IMR-90 (cell line): ENCODE results near the gene TSC22D4. TPM values are rescaled to one million over a fixed set of nuclear protein-coding genes. Genes with fewer than 3 reads are reported as not detected.

ENCODE experiments used
- ATAC-seq: fragments of 200-7000 bp; cut with Tn5 transposase; 2 replicates; pipeline ENCODE4 v1.9.1; 2020; ENCODE audit warnings: low read depth, mild to moderate bottlenecking, moderate library complexity
- BruUV-seq: library from RNA; stranded (reverse); fragments of 400-500 nt; replicated peaks from 2 replicates; lab custom pipeline; 2021; lab: Mats Ljungman, UMichigan
- CTCF ChIA-PET: fragments of 300-600 bp; formaldehyde crosslinking; extraction: SDS; loops from one replicate; lab custom pipeline; 2021; ENCODE audit warnings: antibody characterized with exemption; lab: Yijun Ruan, JAX
- POLR2A ChIA-PET: fragments of 300-600 bp; sonication (Branson Sonifier 250); formaldehyde crosslinking; loops from one replicate; lab custom pipeline; 2022; ENCODE audit warnings: antibody characterized with exemption; ENCODE audit not compliant: unreplicated experiment; lab: Charles Lee
- DNase-seq: peaks from one replicate; pipeline ENCODE4 v3.0.0; 2013
- H2AFZ ChIP-seq: replicated peaks from 2 replicates; pipeline ENCODE3; 2013; ENCODE audit warnings: low read length, mild to moderate bottlenecking; ENCODE audit not compliant: poor library complexity
- H2AK5ac ChIP-seq: 2 replicates; pipeline ENCODE4 v1.6.1; 2013; ENCODE audit warnings: low read depth, low read length, inconsistent platforms
- H2AK9ac ChIP-seq: replicated peaks from 2 replicates; pipeline ENCODE3; 2013; ENCODE audit warnings: mild to moderate bottlenecking, low read depth, low read length, moderate library complexity; ENCODE audit not compliant: poor library complexity
- H2BK120ac ChIP-seq: 2 replicates; pipeline ENCODE4 v1.6.1; 2013; ENCODE audit warnings: low read depth, low read length, inconsistent platforms
- H2BK15ac ChIP-seq: 3 replicates; pipeline ENCODE4 v1.6.1; 2013; ENCODE audit warnings: low read depth, low read length, inconsistent platforms
- H2BK20ac ChIP-seq: 2 replicates; pipeline ENCODE4 v1.6.1; 2013; ENCODE audit warnings: low read depth, mild to moderate bottlenecking, inconsistent platforms, low read length, moderate library complexity
- H2BK5ac ChIP-seq: 2 replicates; pipeline ENCODE4 v1.6.1; 2013; ENCODE audit warnings: mild to moderate bottlenecking, low read depth, low read length, inconsistent platforms; ENCODE audit not compliant: poor library complexity, severe bottlenecking
- H3K14ac ChIP-seq: replicated peaks from 2 replicates; pipeline ENCODE4 v1.6.1; 2013; ENCODE audit warnings: low read depth, low read length, inconsistent platforms
- H3K18ac ChIP-seq: 2 replicates; pipeline ENCODE4 v1.6.1; 2013; ENCODE audit warnings: low read depth, low read length, control low read depth
- H3K23ac ChIP-seq: 2 replicates; pipeline ENCODE4 v1.6.1; 2013; ENCODE audit warnings: low read depth, low read length, inconsistent platforms
- H3K27ac ChIP-seq: 2 replicates; pipeline ENCODE4 v1.5.1; 2013; ENCODE audit warnings: mild to moderate bottlenecking, control low read depth, low read length; ENCODE audit not compliant: insufficient read depth
- H3K27me3 ChIP-seq: 2 replicates; pipeline ENCODE4 v1.6.1; 2013; ENCODE audit warnings: low read length; ENCODE audit not compliant: control insufficient read depth, insufficient read depth
- H3K36me3 ChIP-seq: 2 replicates; pipeline ENCODE4 v1.6.1; 2013; ENCODE audit warnings: low read length, mixed read lengths; ENCODE audit not compliant: control insufficient read depth, insufficient read depth
- H3K4ac ChIP-seq: 2 replicates; pipeline ENCODE4 v1.6.1; 2013; ENCODE audit warnings: low read depth, low read length, inconsistent platforms
- H3K4me1 ChIP-seq: 2 replicates; pipeline ENCODE4 v1.6.1; 2013; ENCODE audit warnings: low read length, mixed read lengths; ENCODE audit not compliant: control insufficient read depth, insufficient read depth
- H3K4me2 ChIP-seq: 2 replicates; pipeline ENCODE4 v1.6.1; 2013; ENCODE audit warnings: low read depth, mild to moderate bottlenecking, control low read depth, low read length, moderate library complexity
- H3K4me3 ChIP-seq: 2 replicates; pipeline ENCODE4 v1.5.1; 2013; ENCODE audit warnings: low read depth, mild to moderate bottlenecking, control low read depth, low read length, moderate library complexity; ENCODE audit not compliant: insufficient read depth
- H3K56ac ChIP-seq: 2 replicates; pipeline ENCODE4 v1.6.1; 2013; ENCODE audit warnings: low read length, inconsistent platforms; ENCODE audit not compliant: insufficient read depth; ENCODE audit errors: extremely low read depth
- H3K79me1 ChIP-seq, 2 experiments: 2 replicates each; pipeline ENCODE4 v1.6.1; 2013; ENCODE audit warnings: low read length in 2 of 2, inconsistent platforms in 1 of 2, low read depth in 1 of 2
- H3K9ac ChIP-seq: 2 replicates; pipeline ENCODE4 v1.6.1; 2013; ENCODE audit warnings: low read depth, low read length, control low read depth
- H3K9me1 ChIP-seq: 2 replicates; pipeline ENCODE4 v1.6.1; 2013; ENCODE audit warnings: low read length, inconsistent platforms; ENCODE audit not compliant: insufficient read depth
- H3K9me3 ChIP-seq: 2 replicates; pipeline ENCODE4 v1.6.1; 2013; ENCODE audit warnings: low read length; ENCODE audit not compliant: control insufficient read depth, insufficient read depth
- H4K20me1 ChIP-seq: 2 replicates; pipeline ENCODE4 v1.6.1; 2013; ENCODE audit warnings: low read length, inconsistent platforms; ENCODE audit not compliant: insufficient read depth
- H4K5ac ChIP-seq: 2 replicates; pipeline ENCODE4 v1.6.1; 2013; ENCODE audit warnings: mild to moderate bottlenecking, low read depth, low read length, control low read depth
- H4K8ac ChIP-seq, 2 experiments: 2 replicates each; pipeline ENCODE4 v1.6.1; 2013; ENCODE audit warnings: low read depth in 2 of 2, low read length in 2 of 2, control low read depth in 1 of 2, inconsistent platforms in 1 of 2
- H4K91ac ChIP-seq: 2 replicates; pipeline ENCODE4 v1.6.1; 2013; ENCODE audit warnings: low read depth, low read length, inconsistent platforms; ENCODE audit not compliant: insufficient read depth
- CEBPB ChIP-seq: IDR thresholded peaks from 2 replicates; pipeline ENCODE4 v1.6.1; 2012; ENCODE audit warnings: low read depth, low read length, improper control_type of control experiment
- CHD1 ChIP-seq: IDR thresholded peaks from 2 replicates; pipeline ENCODE4 v1.6.1; 2012; ENCODE audit warnings: low read depth, low read length, improper control_type of control experiment
- CTCF ChIP-seq: conservative IDR thresholded peaks from 2 replicates; pipeline ENCODE4 v1.5.1; 2012; ENCODE audit warnings: mild to moderate bottlenecking, low read depth, low read length, improper control_type of control experiment
- MAFK ChIP-seq: IDR thresholded peaks from 2 replicates; pipeline ENCODE4 v1.6.1; 2012; ENCODE audit warnings: low read depth, low read length, improper control_type of control experiment
- MAZ ChIP-seq: IDR thresholded peaks from 2 replicates; pipeline ENCODE4 v1.6.1; 2012; ENCODE audit warnings: low read depth, mild to moderate bottlenecking, low read length, improper control_type of control experiment, moderate library complexity, borderline replicate concordance
- RCOR1 ChIP-seq: IDR thresholded peaks from 2 replicates; pipeline ENCODE4 v1.6.1; 2012; ENCODE audit warnings: mild to moderate bottlenecking, low read length, improper control_type of control experiment; ENCODE audit not compliant: insufficient replicate concordance
- RFX5 ChIP-seq: IDR thresholded peaks from 2 replicates; pipeline ENCODE4 v1.8.0; 2012; ENCODE audit warnings: low read depth, mild to moderate bottlenecking, low read length, moderate library complexity
- SMC3 ChIP-seq: fragments of 150-350 bp; IDR thresholded peaks from 2 replicates; pipeline ENCODE4 v1.6.1; 2016; ENCODE audit warnings: low read depth, mild to moderate bottlenecking, antibody characterized with exemption, low read length, moderate library complexity
- WGBS, 2 experiments: methylation state at CpG; one replicate each; pipeline versions ENCODE4 v1.1.5 to v1.1.7; 2013; ENCODE audit warnings: missing lambda C conversion rate in 2 of 2; ENCODE audit not compliant: insufficient read length in 1 of 2; ENCODE audit errors: extremely low coverage in 2 of 2; 5-methylcytosine and 5-hydroxymethylcytosine counted together
- dilution Hi-C: fragments of 300-500 bp; cut with HindIII; formaldehyde crosslinking; loops from one replicate; pipeline ENCODE4 v1.14.3; 2018; ENCODE audit warnings: low sequenced_read_pairs; ENCODE audit not compliant: unreplicated experiment
- in situ Hi-C: fragments of 300-500 bp; cut with MboI; formaldehyde crosslinking; loops from 3 replicates; pipeline ENCODE4 v1.14.3; 2019; ENCODE audit warnings: low sequenced_read_pairs, inconsistent platforms, mixed read lengths
- intact Hi-C: fragments of 100-400 bp; cut with micrococcal nuclease; formaldehyde crosslinking; loops from 2 replicates; pipeline ENCODE4 v1.10.0; 2022
- polyA plus RNA-seq, 3 experiments: library from polyadenylated mRNA; depleted of rRNA; stranded (reverse); fragments of >200 nt; gene quantifications; 2 replicates each; pipeline ENCODE4 v1.2.3, GENCODE V29; 2012; ENCODE audit warnings: low replicate concordance in 1 of 3
- total RNA-seq: library from RNA; depleted of rRNA; stranded (reverse); fragments of >200 nt; gene quantifications from 2 replicates; pipeline ENCODE4 v1.2.3, GENCODE V29; 2012
- TF ChIP-seq, protein P1 (sequence below): fragments of 150-350 bp; IDR thresholded peaks from 2 replicates; pipeline ENCODE4 v1.6.1; 2016; ENCODE audit warnings: low read depth, mild to moderate bottlenecking, low read length, moderate library complexity, borderline replicate concordance
- TF ChIP-seq, protein P2 (sequence below): fragments of 150-350 bp; IDR thresholded peaks from 2 replicates; pipeline ENCODE4 v1.6.1; 2017; ENCODE audit warnings: mild to moderate bottlenecking, antibody characterized with exemption, low read length, low read depth

The TSC22D4 gene
- total and polyA plus RNA-seq, 2 of the 4 experiments (the other 2 are of a cell fraction), result 9.3 to 29.9 TPM

DNA sequence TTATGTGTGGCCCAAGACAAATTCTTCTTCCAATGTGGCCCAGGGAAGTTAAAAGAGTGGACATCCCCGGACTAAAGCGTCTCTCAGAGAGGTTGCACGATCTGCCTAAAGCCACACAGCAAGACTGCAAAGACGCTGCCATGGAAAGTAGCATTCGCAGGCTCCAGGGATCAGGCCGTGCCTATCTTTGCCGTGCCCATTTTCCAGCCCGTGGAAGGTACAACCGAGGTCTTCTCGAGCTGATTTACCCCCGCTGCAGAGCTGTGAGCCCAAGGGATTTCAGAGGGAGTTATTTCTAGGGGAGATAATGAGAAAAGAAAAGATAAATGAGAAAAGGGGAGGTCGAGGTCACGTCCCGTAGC lies 3.7 kb upstream of the TSC22D4 start:
- Histone ChIP-seq H2AK5ac (0 out of 2 replicates have a peak overlapping the region, but pooled peaks have one; percentile 67), H4K20me1 (peaks cover 3% of the 10 kb centered on the region; the same call in 1 of the 2 replicates), H3K14ac (no peak overlapping the region), H3K9me1 (no peaks in the 10 kb centered on the region), H3K4me1 (peaks cover 5% of the 10 kb centered on the region), H2BK5ac (no peak overlapping the region), H4K5ac (no peak overlapping the region), H3K23ac (no peak overlapping the region), H3K27me3 (no peaks in the 10 kb centered on the region), H3K18ac (no peak overlapping the region), H2BK20ac (no peak overlapping the region), H3K4me2 (peak overlapping the region; percentile 90), H3K9me3 (no peaks in the 10 kb centered on the region), H2AFZ (peak overlapping the region; percentile 96), H3K27ac (no peak overlapping the region), H3K56ac (no peak overlapping the region), H3K36me3 (no peaks in the 10 kb centered on the region), H4K8ac (peak overlapping the region in 1 of 2 experiments; percentile 57; a peak in 1 of 4 replicates), H4K91ac (no peak overlapping the region), H2BK120ac (no peak overlapping the region), H3K4me3 (peak overlapping the region; percentile 73), H3K79me1 (0 out of 4 replicates have a peak, but pooled peaks cover 0 to 9% of the 10 kb centered on the region in 2 experiments), H2AK9ac (peak overlapping the region; percentile 90), H3K9ac (peak overlapping the region; percentile 43), H3K4ac (0 out of 2 replicates have a peak overlapping the region, but pooled peaks have one; percentile 40), H2BK15ac (no peak overlapping the region)
- no TSS peak for BruUV-seq
- TF ChIP-seq RFX5, result no peak
- TF ChIP-seq MAFK, result no peak
- no peak for TF ChIP-seq SMC3
- TF ChIP-seq, protein P1, sequence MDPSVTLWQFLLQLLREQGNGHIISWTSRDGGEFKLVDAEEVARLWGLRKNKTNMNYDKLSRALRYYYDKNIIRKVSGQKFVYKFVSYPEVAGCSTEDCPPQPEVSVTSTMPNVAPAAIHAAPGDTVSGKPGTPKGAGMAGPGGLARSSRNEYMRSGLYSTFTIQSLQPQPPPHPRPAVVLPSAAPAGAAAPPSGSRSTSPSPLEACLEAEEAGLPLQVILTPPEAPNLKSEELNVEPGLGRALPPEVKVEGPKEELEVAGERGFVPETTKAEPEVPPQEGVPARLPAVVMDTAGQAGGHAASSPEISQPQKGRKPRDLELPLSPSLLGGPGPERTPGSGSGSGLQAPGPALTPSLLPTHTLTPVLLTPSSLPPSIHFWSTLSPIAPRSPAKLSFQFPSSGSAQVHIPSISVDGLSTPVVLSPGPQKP, result no peak
- no peak for TF ChIP-seq CTCF
- no peak for TF ChIP-seq CHD1
- no peak for TF ChIP-seq MAZ
- TF ChIP-seq RCOR1, result no peak
- TF ChIP-seq, protein P2, sequence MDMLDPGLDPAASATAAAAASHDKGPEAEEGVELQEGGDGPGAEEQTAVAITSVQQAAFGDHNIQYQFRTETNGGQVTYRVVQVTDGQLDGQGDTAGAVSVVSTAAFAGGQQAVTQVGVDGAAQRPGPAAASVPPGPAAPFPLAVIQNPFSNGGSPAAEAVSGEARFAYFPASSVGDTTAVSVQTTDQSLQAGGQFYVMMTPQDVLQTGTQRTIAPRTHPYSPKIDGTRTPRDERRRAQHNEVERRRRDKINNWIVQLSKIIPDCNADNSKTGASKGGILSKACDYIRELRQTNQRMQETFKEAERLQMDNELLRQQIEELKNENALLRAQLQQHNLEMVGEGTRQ, result no peak
- TF ChIP-seq CEBPB, result no peak
- dilution Hi-C loops (no loop called here), in situ Hi-C loops (loop anchor here (5.0 kb wide), 1 partner anchor 60 kb away; no protein-coding TSS in a partner anchor), intact Hi-C loops (no loop called here)
- DNase-seq (no peak), ATAC-seq (no peak)
- WGBS, 2 experiments, result 50% methylated on average over 12 of the region's 14 CpGs; no CpG with 5 or more reads in 1 of the 2 experiments
- ChIA-PET POLR2A (interaction anchor here (0.6 kb wide), 1 partner anchor 106 kb away, joined by 5 read pairs; no protein-coding TSS in a partner anchor), CTCF (interaction anchor here (0.6 to 1.3 kb wide), 6 partner anchors 14 to 77 kb away, joined by 3 to 5 read pairs (median 4); partner anchors contain the start of gene AGFG2)
